Measurements from ENCODE around the gene SLC5A5.
A peak's percentile ranks its signal among the peaks of the same experiment; 100 is the strongest.
"Not testable (repeated sequence)": the region's sequence is repeated elsewhere in the genome, so short reads cannot be mapped to it uniquely, and the experiment has no call there.

Gene SLC5A5

GRCh38 chr19:17871032-17871877 lies 490 bp upstream of the SLC5A5 start:
- DNase-seq (ENCODE audit: low spot score) = no peak

GRCh38 chr19:17872251-17873001 lies 681 bp downstream of the SLC5A5 start:
- DNase-seq (ENCODE audit: low spot score) = no peak

- DNase-seq (ENCODE audit: low spot score) = peak; percentile 50
Measured at GRCh38 chr19:17873786-17874757, 2.3 kb downstream of the SLC5A5 start.

GRCh38 chr19:17874758-17875135 lies 3.0 kb downstream of the SLC5A5 start:
- no peak for DNase-seq (ENCODE audit: low spot score)

GRCh38 chr19:17877696-17878095 lies 6.0 kb downstream of the SLC5A5 start:
- no peak for DNase-seq (ENCODE audit: low spot score)

- no peak for DNase-seq (ENCODE audit: low spot score)
Measured at GRCh38 chr19:17879466-17879865, 7.7 kb downstream of the SLC5A5 start.

- DNase-seq (ENCODE audit: low spot score) = no peak
Measured at GRCh38 chr19:17881701-17882100, 10.0 kb downstream of the SLC5A5 start.

GRCh38 chr19:17883627-17884410 lies 12.1 kb downstream of the SLC5A5 start:
- no peak for DNase-seq (ENCODE audit: low spot score)

- no peak for DNase-seq (ENCODE audit: low spot score)
Measured at GRCh38 chr19:17886515-17886914, 14.8 kb downstream of the SLC5A5 start.

- not testable (repeated sequence) for DNase-seq (ENCODE audit: low spot score)
Measured at GRCh38 chr19:17887221-17887620, 15.5 kb downstream of the SLC5A5 start.

GRCh38 chr19:17888260-17888659 lies 16.5 kb downstream of the SLC5A5 start:
- DNase-seq (ENCODE audit: low spot score) = no peak

- no peak for DNase-seq (ENCODE audit: low spot score)
Measured at GRCh38 chr19:17889609-17890214, 18.0 kb downstream of the SLC5A5 start.

- DNase-seq (ENCODE audit: low spot score) = no peak
Measured at GRCh38 chr19:17893766-17894165, 22.0 kb downstream of the SLC5A5 start.

- DNase-seq (ENCODE audit: low spot score) = no peak
Measured at GRCh38 chr19:17902701-17903100, 31.0 kb downstream of the SLC5A5 start.

- DNase-seq (ENCODE audit: low spot score) = no peak
Measured at GRCh38 chr19:17908244-17908643, 36.5 kb downstream of the SLC5A5 start.

GRCh38 chr19:17909003-17909732 lies 37.4 kb downstream of the SLC5A5 start:
- DNase-seq (ENCODE audit: low spot score) = no peak

- no peak for DNase-seq (ENCODE audit: low spot score)
Measured at GRCh38 chr19:17910791-17911360, 39.1 kb downstream of the SLC5A5 start.

- DNase-seq (ENCODE audit: low spot score) = no peak
Measured at GRCh38 chr19:17915940-17916593, 44.3 kb downstream of the SLC5A5 start.

GRCh38 chr19:17918151-17918550 lies 46.4 kb downstream of the SLC5A5 start:
- not testable (repeated sequence) for DNase-seq (ENCODE audit: low spot score)

All from SK-N-DZ (cell line).